GM12891 (cell line): ENCODE results near the gene KLF9.

ENCODE experiments used
- POLR2A ChIP-seq: IDR thresholded peaks from 2 replicates; pipeline ENCODE4 v1.6.1; 2011; ENCODE audit warnings: low read depth, low read length, control low read depth
- POLR2AphosphoS5 ChIP-seq: IDR thresholded peaks from 2 replicates; pipeline ENCODE4 v1.6.1; 2011; ENCODE audit warnings: low read depth, low read length, control low read depth
- POU2F2 ChIP-seq: IDR thresholded peaks from 2 replicates; pipeline ENCODE4 v1.6.1; 2011; ENCODE audit warnings: low read depth, mild to moderate bottlenecking, control low read depth, low read length, moderate library complexity
- SPI1 ChIP-seq: IDR thresholded peaks from 2 replicates; pipeline ENCODE4 v1.6.1; 2011; ENCODE audit warnings: low read depth, low read length, control low read depth
- TAF1 ChIP-seq: IDR thresholded peaks from 2 replicates; pipeline ENCODE4 v1.6.1; 2011; ENCODE audit warnings: low read depth, low read length, control low read depth

DNA sequence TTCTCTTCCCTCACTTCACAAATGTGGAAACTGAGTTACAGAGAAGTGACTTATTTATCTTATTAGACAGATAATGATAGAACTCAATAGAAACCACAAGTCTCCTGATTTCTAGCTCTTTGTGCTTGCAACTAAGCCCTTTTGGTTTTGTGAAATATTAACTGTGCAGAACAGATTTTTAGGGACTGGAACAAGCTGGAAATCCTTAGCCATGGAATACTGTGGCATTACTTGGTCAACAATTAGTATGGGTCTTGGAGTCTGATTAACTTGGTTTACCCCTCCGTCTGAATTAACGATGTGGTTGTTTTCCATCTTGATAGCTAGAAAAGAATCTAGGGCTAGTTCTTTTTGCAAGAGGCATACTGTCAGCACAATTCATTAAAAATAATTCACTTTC, 584 bp upstream of the KLF9 start:
- no peak for TF ChIP-seq POLR2AphosphoS5
- no peak for TF ChIP-seq POLR2A
- TF ChIP-seq POU2F2: no peak
- TF ChIP-seq TAF1: no peak
- no peak for TF ChIP-seq SPI1
